ENCODE results near the gene FNDC5.
A peak's percentile ranks its signal among the peaks of the same experiment; 100 is the strongest.

The FNDC5 gene

GRCh38 chr1:32868806-32869455 is 1.8 kb downstream of the FNDC5 start:
- intact Hi-C loops (cut with DNase I) = no loop called here

GRCh38 chr1:32868085-32868484 is 2.6 kb downstream of the FNDC5 start:
- peak in 1 of 10 donors; percentile 24 for DNase-seq
- intact Hi-C loops (cut with DNase I) = no loop called here

More at GRCh38 chr1:32868806-32869455, 1.8 kb downstream of the FNDC5 start:
- no peak for DNase-seq

- intact Hi-C loops (cut with DNase I) = no loop called here
- DNase-seq = peak in 1 of 10 donors; percentile 10
Observed at GRCh38 chr1:32867671-32868070, 3.0 kb downstream of the FNDC5 start.

GRCh38 chr1:32867151-32867550 is 3.6 kb downstream of the FNDC5 start:
- peak in 1 of 10 donors; percentile 42 for DNase-seq
- intact Hi-C loops (cut with DNase I) = no loop called here

GRCh38 chr1:32865639-32866405 is 4.9 kb downstream of the FNDC5 start:
- intact Hi-C loops (cut with DNase I) = no loop called here
- DNase-seq = no peak

- DNase-seq = peak in 1 of 10 donors; percentile 84
- intact Hi-C loops (cut with DNase I) = no loop called here
Observed at GRCh38 chr1:32864375-32865019, 6.2 kb downstream of the FNDC5 start.

- no peak for DNase-seq
- intact Hi-C loops (cut with DNase I) = no loop called here
Observed at GRCh38 chr1:32863881-32864245, 6.8 kb downstream of the FNDC5 start.

GRCh38 chr1:32863218-32863880 is 7.4 kb downstream of the FNDC5 start:
- intact Hi-C loops (cut with DNase I) = no loop called here
- peak in 2 of 10 donors; percentile 42 to 76 for DNase-seq

GRCh38 chr1:32861904-32862695 is 8.6 kb downstream of the FNDC5 start:
- DNase-seq = peak in 4 of 10 donors; percentile 48 to 89 (median 72)
- intact Hi-C loops (cut with DNase I) = no loop called here

- no peak for DNase-seq
- intact Hi-C loops (cut with DNase I) = no loop called here
Observed at GRCh38 chr1:32860566-32860965, 10.1 kb downstream of the FNDC5 start.

- intact Hi-C loops (cut with DNase I) = no loop called here
- DNase-seq = peak in 1 of 10 donors; percentile 9
Observed at GRCh38 chr1:32859915-32860314, 10.8 kb downstream of the FNDC5 start.

GRCh38 chr1:32858791-32859190 is 11.9 kb downstream of the FNDC5 start:
- intact Hi-C loops (cut with DNase I) = no loop called here
- no peak for DNase-seq

- intact Hi-C loops (cut with DNase I) = no loop called here
- DNase-seq = no peak
Observed at GRCh38 chr1:32858136-32858535, 12.6 kb downstream of the FNDC5 start.

GRCh38 chr1:32855861-32856617 is 14.7 kb downstream of the FNDC5 start:
- no peak for DNase-seq
- intact Hi-C loops (cut with DNase I) = no loop called here

- DNase-seq = no peak
- intact Hi-C loops (cut with DNase I) = no loop called here
Observed at GRCh38 chr1:32848354-32849063, 22.2 kb downstream of the FNDC5 start.

GRCh38 chr1:32831878-32832277 is 38.8 kb downstream of the FNDC5 start:
- DNase-seq = no peak
- intact Hi-C loops (cut with DNase I) = no loop called here

GRCh38 chr1:32830092-32830852 is 40.4 kb downstream of the FNDC5 start:
- intact Hi-C loops (cut with DNase I) = no loop called here
- DNase-seq = no peak

- DNase-seq = no peak
- intact Hi-C loops (cut with DNase I) = loop anchor here (1.0 to 10.0 kb wide), 2 partner anchors 44 to 256 kb away; partner anchors contain the start of gene AZIN2
Observed at GRCh38 chr1:32828341-32828740, 42.4 kb downstream of the FNDC5 start.

Data from posterior cingulate gyrus (tissue), 11 donors.